K562 (cell line): Measurements from ENCODE around the gene C3orf85. TPM values are rescaled to one million over a fixed set of nuclear protein-coding genes. Genes with fewer than 3 reads are reported as not detected.

ENCODE experiments used
- ATAC-seq: fragments of 200-7000 bp; cut with Tn5 transposase; 3 replicates; pipeline ENCODE4 v1.9.1; 2020; ENCODE audit warnings: moderate library complexity
- BruUV-seq: library from RNA; stranded (reverse); fragments of 400-500 nt; replicated peaks from 2 replicates; lab custom pipeline; 2021; lab: Mats Ljungman, UMichigan
- CTCF ChIA-PET: fragments of 300-600 bp; formaldehyde crosslinking; extraction: SDS; loops from one replicate; lab custom pipeline; 2021; ENCODE audit warnings: low intra/inter-chr PET ratio; lab: Yijun Ruan, JAX
- POLR2A ChIA-PET: fragments of 300-600, 350-650 bp; sonication (Branson Sonifier 250); formaldehyde crosslinking; extraction: SDS; loops from one replicate; lab custom pipeline; 2021; ENCODE audit warnings: antibody characterized with exemption, inconsistent platforms; lab: Yijun Ruan, JAX
- DNase-seq, 4 experiments: peaks; one replicate each; pipeline versions ENCODE4 v3.0.0 to v3.0.0-alpha.2; 2011 to 2018; ENCODE audit warnings: low spot score in 3 of 4, mixed read lengths in 3 of 4; ENCODE audit errors: extremely low read depth in 1 of 4
- FAIRE-seq: peaks from 2 replicates; lab custom pipeline; 2011; peaks lifted over from hg19 to GRCh38; lab: Jason Lieb, UNC
- H2AFZ ChIP-seq: 2 replicates; pipeline ENCODE4 v1.6.0; 2011; ENCODE audit warnings: low read depth, low read length, control low read depth, inconsistent platforms
- H3K27ac ChIP-seq: fragments of 200-600 bp; 3 replicates; pipeline ENCODE4 v1.8.0; 2011; ENCODE audit warnings: low read depth, mild to moderate bottlenecking, control low read depth, inconsistent platforms, low read length, moderate library complexity, mixed read lengths; ENCODE audit errors: extremely low read depth
- H3K27me3 ChIP-seq, 2 experiments: fragments of 300-600 bp in 1 of 2; 2 replicates in 1 of 2; 3 replicates in 1 of 2; pipeline versions ENCODE4 v1.6.0 to v1.8.0; 2011; ENCODE audit warnings: inconsistent platforms in 2 of 2, low read length in 2 of 2, mild to moderate bottlenecking in 1 of 2, mixed read lengths in 1 of 2, moderate library complexity in 1 of 2; ENCODE audit not compliant: control insufficient read depth in 2 of 2, insufficient read depth in 2 of 2
- H3K36me3 ChIP-seq: fragments of 300-600 bp; 3 replicates; pipeline ENCODE4 v1.8.0; 2011; ENCODE audit warnings: mild to moderate bottlenecking, low read length, inconsistent platforms; ENCODE audit not compliant: control insufficient read depth, insufficient read depth
- H3K4me1 ChIP-seq, 2 experiments: fragments of 200-600 bp in 1 of 2; replicated peaks in 1 of 2; 2 replicates in 1 of 2; 3 replicates in 1 of 2; pipeline versions ENCODE4 v1.5.1 to v1.8.0; 2011; ENCODE audit warnings: inconsistent platforms in 2 of 2, low read length in 2 of 2, mild to moderate bottlenecking in 1 of 2, mixed read lengths in 1 of 2, moderate library complexity in 1 of 2; ENCODE audit not compliant: control insufficient read depth in 2 of 2, insufficient read depth in 2 of 2
- H3K4me2 ChIP-seq: 2 replicates; pipeline ENCODE4 v1.6.1; 2011; ENCODE audit warnings: low read length, control low read depth, inconsistent platforms, mixed read lengths; ENCODE audit not compliant: insufficient read depth
- H3K4me3 ChIP-seq: fragments of 200-600 bp; sonication (generic), shearing (Covaris generic); 2 replicates; pipeline ENCODE4 v1.5.1; 2016; ENCODE audit warnings: control low read depth, inconsistent platforms
- H3K79me2 ChIP-seq: fragments of 200-600 bp; 3 replicates; pipeline ENCODE4 v1.8.0; 2011; ENCODE audit warnings: low read length, inconsistent platforms; ENCODE audit not compliant: control insufficient read depth, insufficient read depth
- H3K9ac ChIP-seq, 2 experiments: 2 replicates each; pipeline versions ENCODE4 v1.6.0 to v1.6.1; 2011; ENCODE audit warnings: low read depth in 2 of 2, low read length in 2 of 2, control low read depth in 1 of 2, inconsistent platforms in 1 of 2, mild to moderate bottlenecking in 1 of 2, mixed read lengths in 1 of 2; ENCODE audit not compliant: insufficient read depth in 1 of 2
- H3K9me1 ChIP-seq: one replicate; pipeline ENCODE4 v1.6.0; 2011; ENCODE audit warnings: inconsistent platforms, mild to moderate bottlenecking, low read length, moderate library complexity; ENCODE audit not compliant: control insufficient read depth, insufficient read depth
- H3K9me3 ChIP-seq: replicated peaks from 2 replicates; pipeline ENCODE4 v1.5.1; 2011; ENCODE audit warnings: low read depth, low read length, inconsistent platforms; ENCODE audit not compliant: control insufficient read depth, insufficient read depth
- H4K20me1 ChIP-seq: replicated peaks from 2 replicates; pipeline ENCODE4 v1.6.1; 2011; ENCODE audit warnings: low read length, inconsistent platforms, mixed read lengths; ENCODE audit not compliant: control insufficient read depth, insufficient read depth
- ATF7 ChIP-seq: fragments of 450-650 bp; IDR thresholded peaks from 2 replicates; pipeline ENCODE4 v1.7.1; 2014; ENCODE audit warnings: mild to moderate bottlenecking, moderate library complexity
- CSDE1 ChIP-seq, 2 experiments: fragments of 450-650 bp; IDR thresholded peaks; 2 replicates each; pipeline ENCODE4 v1.6.1; 2016; ENCODE audit warnings: mild to moderate bottlenecking in 1 of 2
- EWSR1 ChIP-seq: fragments of 450-650 bp; IDR thresholded peaks from 2 replicates; pipeline ENCODE4 v1.6.1; 2018; ENCODE audit warnings: borderline replicate concordance, mild to moderate bottlenecking, low read depth, moderate library complexity; ENCODE audit not compliant: partially characterized antibody
- GTF2F1 ChIP-seq: IDR thresholded peaks from 2 replicates; pipeline ENCODE4 v1.6.1; 2011; ENCODE audit warnings: low read depth, low read length, improper control_type of control experiment
- KDM5B ChIP-seq: fragments of 200-600 bp; sonication (generic); IDR thresholded peaks from 2 replicates; pipeline ENCODE4 v1.6.1; 2012; ENCODE audit warnings: low read depth, mild to moderate bottlenecking, moderate library complexity, low read length, control low read depth, inconsistent platforms; ENCODE audit not compliant: insufficient replicate concordance
- MTF1 ChIP-seq: fragments of 250-450 bp; sonication (Bioruptor Pico); IDR thresholded peaks from 2 replicates; pipeline ENCODE4 v1.9.0; 2021; ENCODE audit warnings: moderate library complexity, mild to moderate bottlenecking, inconsistent platforms, borderline replicate concordance
- NBN ChIP-seq: fragments of 450-650 bp; IDR thresholded peaks from 2 replicates; pipeline ENCODE4 v1.6.1; 2016; ENCODE audit warnings: low read depth, mild to moderate bottlenecking
- ZNF253 ChIP-seq: fragments of 250-450 bp; sonication (Bioruptor Pico); conservative IDR thresholded peaks from 2 replicates; pipeline ENCODE4 v1.6.1; 2021; ENCODE audit warnings: mild to moderate bottlenecking
- ZNF347 ChIP-seq: fragments of 450-650 bp; formaldehyde crosslinking; IDR thresholded peaks from 2 replicates; pipeline ENCODE4 v1.4.0; 2020; ENCODE audit warnings: low read depth, mild to moderate bottlenecking, moderate library complexity
- WGBS: fragments of 100-300 bp; shearing (Covaris generic); methylation state at CpG from one replicate; pipeline ENCODE4 v1.1.6; 2016; ENCODE audit warnings: low coverage, mixed read lengths; ENCODE audit not compliant: insufficient coverage; ENCODE audit errors: missing lambda C conversion rate; 5-methylcytosine and 5-hydroxymethylcytosine counted together
- in situ Hi-C: fragments of 300-500 bp; cut with MboI; formaldehyde crosslinking; loops from 4 replicates; pipeline ENCODE4 v1.15.0; 2018; ENCODE audit warnings: inconsistent platforms, mixed read lengths
- intact Hi-C: fragments of 100-400 bp; cut with micrococcal nuclease; formaldehyde crosslinking; loops from 2 replicates; pipeline ENCODE4 v1.14.2; 2022
- polyA plus RNA-seq, 8 experiments: library from polyadenylated mRNA; depleted of rRNA in 4 of 8; stranded (reverse) in 5 of 8; unstranded in 3 of 8; fragments of >200 nt; fragmentation: Nextera tagmentation in 2 of 8; fragmentation: Illumina TruSeq in 1 of 8; extraction: Ambion mirVana in 2 of 8; extraction: Trizol in 1 of 8; gene quantifications; 2 replicates each; pipeline versions ENCODE4 v1.2.1 to v1.2.3, GENCODE V29; 2011 to 2014; ENCODE audit warnings: inconsistent platforms in 1 of 8, missing spikeins in 1 of 8
- total RNA-seq, 7 experiments: library from RNA; depleted of rRNA in 6 of 7; stranded (reverse); fragments of >200 nt in 6 of 7; fragmentation: Illumina TruSeq in 2 of 7; extraction: Trizol in 2 of 7; gene quantifications; 2 replicates each; pipeline versions ENCODE4 v1.2.1 to v1.2.3, GENCODE V29; 2011 to 2021; ENCODE audit warnings: low replicate concordance in 1 of 7

The C3orf85 gene
- total and polyA plus RNA-seq, 9 of the 15 experiments (the other 6 are each of a cell fraction or from before 2014, with no cell fraction given): not detected

- in situ Hi-C loops: no loop called here
- no peak overlapping the region for H3K4me3 ChIP-seq
- no peak overlapping the region for H2AFZ ChIP-seq
- no peaks in the 10 kb centered on the region for H3K36me3 ChIP-seq
- no peaks in the 10 kb centered on the region for H3K9me1 ChIP-seq
- H3K9me3 ChIP-seq: no peaks in the 10 kb centered on the region
- H3K4me1 ChIP-seq: no peaks in the 10 kb centered on the region
- intact Hi-C loops: no loop called here
- no peak for FAIRE-seq
- BruUV-seq: no TSS peak
- no peaks in the 10 kb centered on the region for H3K27me3 ChIP-seq
- POLR2A ChIA-PET: interaction anchor here (1.2 kb wide), 1 partner anchor 10 kb away, joined by 6 read pairs; no protein-coding TSS in a partner anchor
- WGBS: 0% methylated on average over 4 of the region's 4 CpGs
- H3K9ac ChIP-seq: no peak overlapping the region
- TF ChIP-seq KDM5B (no peak), ATF7 (no peak), ZNF347 (no peak), ZNF253 (CRISPR knock-in tag) (no peak), CSDE1 (IDR thresholded peaks at IDR 0.05) (no peak), NBN (no peak), EWSR1 (no peak), GTF2F1 (no peak), MTF1 (CRISPR knock-in tag) (no peak)
- H3K79me2 ChIP-seq: no peaks in the 10 kb centered on the region
- ATAC-seq: no peak
- H3K4me2 ChIP-seq: no peak overlapping the region
- H3K27ac ChIP-seq: no peak overlapping the region
- no peak for DNase-seq
- no peaks in the 10 kb centered on the region for H4K20me1 ChIP-seq
- CTCF ChIA-PET: no interaction called here
Observed at GRCh38 chr3:109176726-109177125, 40.2 kb downstream of the C3orf85 start.
